SK-N-MC (cell line): ENCODE results near the gene ANKRD52.
A peak's percentile ranks its signal among the peaks of the same experiment; 100 is the strongest.
"Not testable (repeated sequence)": the region's sequence is repeated elsewhere in the genome, so short reads cannot be mapped to it uniquely, and the experiment has no call there.

Experiments used
- DNase-seq: peaks from one replicate; pipeline ENCODE4 v3.0.0-alpha.2; 2011; ENCODE audit warnings: low read depth, low spot score
- H3K27ac ChIP-seq: fragments of 200-600 bp; sonication (generic); 2 replicates; pipeline ENCODE4 v1.5.1; 2016; ENCODE audit warnings: mixed run types
- H3K36me3 ChIP-seq: fragments of 200-600 bp; sonication (generic); 2 replicates; pipeline ENCODE4 v1.6.1; 2017; ENCODE audit warnings: antibody characterized with exemption, low read length, mixed read lengths; ENCODE audit not compliant: insufficient read depth
- H3K4me3 ChIP-seq: fragments of 200-600 bp; sonication (generic); 2 replicates; pipeline ENCODE4 v1.5.1; 2016
- H3K9ac ChIP-seq: fragments of 200-600 bp; sonication (generic); 2 replicates; pipeline ENCODE4 v1.8.0; 2017; ENCODE audit warnings: mixed run types, mixed read lengths; ENCODE audit not compliant: insufficient read length
- H3K9me3 ChIP-seq: fragments of 200-600 bp; sonication (generic); 2 replicates; pipeline ENCODE4 v1.6.1; 2017; ENCODE audit warnings: low read depth, mild to moderate bottlenecking, antibody characterized with exemption, low read length, moderate library complexity, mixed read lengths
- EZH2 ChIP-seq: fragments of 200-600 bp; sonication (generic); IDR thresholded peaks from one replicate; pipeline ENCODE4 v1.6.1; 2017; ENCODE audit warnings: antibody characterized with exemption
- FOXP2 ChIP-seq: optimal IDR thresholded peaks from 2 replicates; pipeline ENCODE3; 2011; ENCODE audit warnings: mild to moderate bottlenecking, moderate library complexity; ENCODE audit not compliant: insufficient read depth; ENCODE audit errors: extremely low read length, control extremely low read depth
- POLR2AphosphoS5 ChIP-seq: IDR thresholded peaks from 2 replicates; pipeline ENCODE4 v1.6.1; 2012; ENCODE audit warnings: mild to moderate bottlenecking, low read depth, low read length, borderline replicate concordance

ANKRD52 gene

DNA sequence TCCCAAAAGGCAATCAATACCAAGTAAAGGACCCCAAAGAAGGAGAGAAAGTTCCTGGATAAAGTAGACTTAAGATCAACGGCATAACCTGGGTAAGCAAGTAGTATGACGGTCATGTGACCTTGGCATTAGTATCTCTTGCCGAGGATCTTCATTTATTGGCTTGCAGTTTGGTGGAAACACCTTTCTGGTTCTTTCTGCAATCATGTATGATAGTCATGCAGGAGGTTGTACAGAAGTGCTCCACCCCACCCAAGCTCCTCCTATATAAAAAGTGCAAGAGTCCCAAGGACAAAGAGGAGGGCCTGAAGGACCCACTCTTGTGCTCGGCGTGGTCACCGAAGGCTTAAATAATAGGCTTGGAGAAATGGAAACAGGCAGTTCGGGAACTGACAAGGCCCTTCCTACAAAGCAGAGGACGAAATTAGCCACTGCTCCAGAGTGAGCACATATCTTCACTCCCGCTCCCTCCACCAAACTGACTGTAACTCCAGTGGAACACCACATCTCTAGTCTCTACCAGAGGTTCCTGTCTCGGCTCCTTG lies 41.2 kb upstream of the ANKRD52 start:
- TF ChIP-seq EZH2 (no peak), POLR2AphosphoS5 (no peak), FOXP2 (no peak)
- H3K4me3 ChIP-seq: peak overlapping the region; percentile 93
- H3K9me3 ChIP-seq: no peaks in the 10 kb centered on the region
- peak overlapping the region; percentile 81; the same call in 1 of the 2 replicates for H3K27ac ChIP-seq
- DNase-seq: no peak
- peaks cover 34% of the 10 kb centered on the region for H3K36me3 ChIP-seq
- peak overlapping the region; percentile 88 for H3K9ac ChIP-seq

DNA sequence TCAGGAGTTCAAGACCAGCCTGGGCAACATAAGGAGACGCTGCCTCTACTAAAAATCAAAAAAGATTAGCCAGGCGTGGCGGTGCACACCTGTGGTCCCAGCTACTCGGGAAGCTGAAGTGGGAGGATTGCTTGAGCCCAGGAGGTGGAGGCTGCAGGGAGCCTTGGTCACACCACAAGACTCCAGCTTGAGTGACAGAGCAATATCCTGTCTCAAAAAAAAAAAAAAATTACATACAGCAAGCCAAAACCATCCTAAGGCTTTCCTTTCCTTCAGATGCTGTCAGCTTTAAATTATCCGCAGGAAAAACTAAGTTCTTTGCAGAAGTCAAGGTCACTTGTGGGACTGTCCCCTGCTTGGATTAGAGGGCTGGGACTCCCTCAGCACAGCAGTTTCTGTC lies 40.6 kb upstream of the ANKRD52 start:
- Histone ChIP-seq H3K9ac (peak overlapping the region; percentile 88), H3K27ac (no peak overlapping the region), H3K4me3 (peak overlapping the region; percentile 93), H3K9me3 (no peaks in the 10 kb centered on the region), H3K36me3 (peaks cover 35% of the 10 kb centered on the region)
- TF ChIP-seq EZH2 (no peak), FOXP2 (no peak), POLR2AphosphoS5 (no peak)
- DNase-seq: no peak

DNA sequence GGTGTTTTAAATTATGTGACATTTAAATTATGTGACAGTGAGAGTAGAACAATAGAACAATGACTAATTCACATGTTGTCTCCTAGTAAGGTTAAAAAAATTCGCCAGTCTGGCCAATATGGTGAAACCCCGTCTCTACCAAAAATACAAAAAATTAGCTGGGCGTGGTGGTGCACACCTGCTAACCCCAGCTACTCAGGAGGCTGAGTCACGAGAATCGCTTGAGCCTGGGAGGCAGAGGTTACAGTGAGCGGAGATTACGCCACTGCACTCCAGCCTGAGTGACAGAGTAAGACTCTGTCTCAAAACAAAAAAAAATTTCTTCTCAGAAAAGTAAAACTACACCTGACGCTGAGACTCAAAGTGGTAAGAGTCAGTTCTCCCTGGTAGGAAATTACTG lies 39.2 kb upstream of the ANKRD52 start:
- Histone ChIP-seq H3K36me3 (peaks cover 37% of the 10 kb centered on the region), H3K27ac (no peak overlapping the region), H3K9ac (no peak overlapping the region), H3K9me3 (no peaks in the 10 kb centered on the region), H3K4me3 (no peak overlapping the region)
- DNase-seq: no peak
- no peak for TF ChIP-seq FOXP2
- no peak for TF ChIP-seq POLR2AphosphoS5
- TF ChIP-seq EZH2: no peak

DNA sequence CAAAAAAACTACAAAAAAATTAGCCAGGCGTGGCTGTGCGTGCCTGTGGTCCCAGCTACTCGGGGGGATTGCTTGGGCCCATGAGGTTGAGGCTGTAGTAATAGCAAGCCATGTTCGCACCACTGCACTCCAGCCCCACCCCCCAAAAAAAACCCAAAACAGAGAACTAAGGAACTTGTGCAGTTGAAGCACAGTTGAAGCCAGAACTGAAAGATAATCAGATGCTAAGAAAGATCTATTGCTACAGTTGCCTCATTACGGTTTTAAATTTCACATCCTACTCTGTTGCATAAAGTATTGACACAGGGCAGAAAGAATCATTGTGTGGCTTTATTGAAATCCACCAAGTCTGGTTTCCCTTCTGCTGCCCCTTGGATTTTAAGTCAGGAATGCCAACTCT lies 38.1 kb upstream of the ANKRD52 start:
- peaks cover 43% of the 10 kb centered on the region for H3K36me3 ChIP-seq
- no peak for DNase-seq
- H3K27ac ChIP-seq: no peak overlapping the region
- no peak overlapping the region for H3K9ac ChIP-seq
- TF ChIP-seq FOXP2 (no peak), EZH2 (no peak), POLR2AphosphoS5 (no peak)
- no peak overlapping the region for H3K4me3 ChIP-seq
- no peaks in the 10 kb centered on the region for H3K9me3 ChIP-seq

DNA sequence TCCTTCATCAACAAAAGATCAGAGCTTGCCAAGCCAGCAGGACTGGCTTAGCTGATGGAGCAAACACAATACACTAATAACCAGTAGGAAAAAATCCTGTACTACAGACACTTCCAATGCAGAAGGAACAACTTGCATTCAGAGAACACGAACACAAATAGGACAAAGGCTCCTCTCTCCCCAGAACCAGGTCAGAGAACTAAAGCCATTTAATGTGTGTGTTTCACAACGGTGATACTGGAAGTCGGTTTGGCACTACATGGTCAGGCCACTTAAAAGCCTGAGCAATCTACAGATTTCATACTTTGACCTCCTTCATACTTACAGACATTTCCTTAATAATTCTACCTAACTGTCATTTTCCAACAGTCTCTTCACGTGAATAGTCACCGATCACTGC lies 35.6 kb upstream of the ANKRD52 start:
- no peak overlapping the region for H3K4me3 ChIP-seq
- no peak for DNase-seq
- H3K36me3 ChIP-seq: peaks cover 62% of the 10 kb centered on the region
- H3K27ac ChIP-seq: no peak overlapping the region
- no peak overlapping the region for H3K9ac ChIP-seq
- H3K9me3 ChIP-seq: no peaks in the 10 kb centered on the region
- TF ChIP-seq EZH2 (no peak), POLR2AphosphoS5 (no peak), FOXP2 (no peak)

DNA sequence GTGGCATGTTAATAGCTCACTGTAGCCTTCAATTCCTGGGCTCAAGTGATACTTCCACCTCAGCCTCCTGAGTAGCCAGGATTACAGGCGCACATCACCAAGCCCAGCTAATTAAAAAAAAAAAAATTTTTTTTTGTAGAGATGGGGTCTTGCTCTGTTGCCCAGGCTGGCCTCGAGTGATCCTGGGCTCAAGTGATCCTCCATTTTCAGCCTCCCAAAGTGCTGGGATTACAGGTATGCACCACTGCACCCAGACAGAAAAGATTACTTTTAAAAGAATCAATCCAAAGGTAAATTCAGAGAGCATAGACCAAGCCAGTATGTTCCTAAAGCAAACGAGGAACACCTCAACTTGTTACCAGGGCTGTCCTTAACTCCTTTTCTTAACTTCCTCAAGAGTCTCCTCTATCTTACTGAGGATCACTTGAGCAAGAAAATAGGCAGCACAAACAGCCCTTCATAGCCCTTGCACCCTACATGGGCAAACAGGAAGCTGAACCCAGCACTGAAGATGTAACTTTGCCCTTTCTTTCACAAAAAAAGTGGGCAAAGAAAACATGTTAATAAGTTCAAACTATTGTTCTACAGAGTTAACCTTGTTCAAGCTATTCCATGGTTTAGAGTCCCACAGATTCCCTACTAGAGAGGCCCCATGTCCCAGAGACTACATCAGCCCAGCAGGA lies 30.7 kb upstream of the ANKRD52 start:
- H3K9me3 ChIP-seq: no peaks in the 10 kb centered on the region
- H3K4me3 ChIP-seq: no peak overlapping the region
- DNase-seq: no peak
- peak overlapping the region; percentile 50 for H3K27ac ChIP-seq
- no peak overlapping the region for H3K9ac ChIP-seq
- H3K36me3 ChIP-seq: peaks cover 50% of the 10 kb centered on the region
- TF ChIP-seq EZH2 (no peak), FOXP2 (no peak)

DNA sequence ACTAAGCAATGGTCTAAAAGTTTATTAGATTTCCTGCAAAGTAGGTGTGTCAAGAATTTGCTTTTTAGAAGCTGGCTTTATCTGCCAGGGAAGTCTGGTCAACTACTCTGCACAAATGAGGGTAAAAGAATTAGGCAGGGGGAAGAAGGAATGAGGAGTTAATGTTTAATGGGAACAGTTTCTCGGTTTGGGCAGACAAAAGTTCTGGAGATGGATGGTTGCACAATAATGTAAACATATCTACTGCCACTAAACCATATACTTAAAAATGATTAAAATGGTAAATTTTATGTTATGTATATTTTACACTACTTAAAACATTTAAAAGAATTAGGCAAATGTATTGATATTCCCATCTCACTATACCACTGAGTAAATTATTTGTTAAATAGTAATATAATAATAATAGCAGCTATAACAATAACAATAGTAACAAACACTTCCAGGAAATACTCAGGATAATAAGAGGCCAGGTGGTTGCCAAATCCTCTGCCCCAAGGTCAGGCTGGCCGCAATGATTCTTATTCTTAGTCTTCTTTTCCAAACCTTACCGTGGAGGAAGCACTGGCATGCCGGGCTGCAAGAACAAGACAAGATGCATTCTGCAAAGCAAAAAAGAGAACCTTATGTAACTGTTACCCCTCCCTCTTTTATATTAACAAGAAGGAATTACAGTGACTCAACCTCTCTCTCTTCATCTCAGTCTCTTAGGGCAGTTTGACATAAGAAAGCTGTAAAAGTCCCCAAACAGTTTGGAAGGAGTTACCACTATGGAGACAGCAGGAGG lies 28.1 kb upstream of the ANKRD52 start:
- no peak for TF ChIP-seq POLR2AphosphoS5
- TF ChIP-seq FOXP2: no peak
- TF ChIP-seq EZH2: no peak
- peaks cover 66% of the 10 kb centered on the region for H3K36me3 ChIP-seq
- H3K9ac ChIP-seq: no peak overlapping the region
- no peak overlapping the region for H3K4me3 ChIP-seq
- no peak for DNase-seq
- H3K27ac ChIP-seq: no peak overlapping the region
- H3K9me3 ChIP-seq: no peaks in the 10 kb centered on the region

DNA sequence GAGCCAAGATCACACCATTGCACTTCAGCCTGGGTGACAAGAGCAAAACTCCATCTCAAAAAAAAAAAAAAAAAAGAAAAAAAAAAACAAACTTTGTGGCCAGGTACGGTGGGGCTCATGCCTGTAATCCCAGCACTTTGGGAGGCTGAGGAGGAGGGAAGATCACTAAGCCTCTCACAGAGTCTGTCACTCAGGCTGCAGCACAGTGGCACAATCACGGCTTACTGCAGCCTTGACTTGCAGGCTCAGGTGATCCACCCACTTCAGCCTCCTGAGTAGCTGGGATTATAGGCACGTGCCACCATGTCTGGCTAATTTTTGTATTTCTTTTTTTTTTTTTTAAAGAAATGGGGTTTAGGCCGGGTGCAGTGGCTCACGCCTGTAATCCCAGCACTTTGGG lies 26.1 kb upstream of the ANKRD52 start:
- H3K27ac ChIP-seq, H3K9ac ChIP-seq, H3K9me3 ChIP-seq, DNase-seq, H3K4me3 ChIP-seq: not testable (repeated sequence)
- H3K36me3 ChIP-seq: peaks cover 63% of the 10 kb centered on the region

DNA sequence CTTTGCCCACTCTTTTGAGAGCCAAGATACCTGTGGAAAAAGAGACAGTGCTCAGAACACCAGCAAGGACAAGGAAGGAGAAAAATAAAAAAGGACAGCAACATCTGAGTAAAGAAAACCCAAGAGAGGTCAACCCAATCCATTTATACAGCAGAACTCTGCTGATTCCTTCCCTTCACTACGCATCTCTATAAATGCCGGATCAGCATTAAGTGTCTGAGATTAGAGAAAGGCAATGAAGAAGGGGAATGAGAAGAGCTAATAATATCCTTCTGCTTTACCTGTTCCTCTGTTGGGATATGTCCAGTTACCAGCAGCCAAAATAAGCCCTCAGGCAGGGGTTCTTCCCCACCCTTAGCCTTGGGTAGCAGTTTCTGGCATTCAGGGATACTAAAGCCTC lies 24.4 kb upstream of the ANKRD52 start:
- no peaks in the 10 kb centered on the region for H3K9me3 ChIP-seq
- no peak for TF ChIP-seq FOXP2
- no peak for TF ChIP-seq POLR2AphosphoS5
- TF ChIP-seq EZH2: no peak
- H3K4me3 ChIP-seq: no peak overlapping the region
- DNase-seq: no peak
- peaks cover 76% of the 10 kb centered on the region for H3K36me3 ChIP-seq
- H3K27ac ChIP-seq: no peak overlapping the region
- H3K9ac ChIP-seq: no peak overlapping the region
